Activated CD4-positive, CD25-positive, alpha-beta regulatory T cell treated with anti-CD3 and anti-CD28 coated beads, Interleukin-2, amount 50 U/mL, for 72 hours (primary cell): ENCODE data around the gene WDR18.

Experiments
- DNase-seq: peaks from one replicate; pipeline ENCODE4 v3.0.0; 2021

Gene WDR18

DNA sequence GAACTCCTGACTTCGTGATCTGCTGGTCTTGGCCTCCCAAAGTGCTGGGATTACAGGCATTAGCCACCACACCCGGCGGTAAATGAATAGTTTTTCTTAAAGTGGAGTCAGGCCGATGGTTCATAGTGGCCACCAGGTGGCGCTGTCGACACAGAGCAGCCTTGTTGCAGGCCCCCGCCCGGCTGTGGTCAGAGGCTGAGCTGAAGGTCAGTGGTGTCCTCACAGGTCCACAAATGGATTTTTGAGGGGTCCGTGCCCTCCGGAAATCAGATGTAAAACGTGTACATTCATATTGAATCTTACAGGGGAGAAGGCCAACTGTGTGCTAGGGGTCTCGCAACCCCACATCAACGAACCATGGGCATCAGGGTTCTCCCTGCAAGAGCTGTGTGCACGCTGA lies 13.4 kb upstream of the WDR18 start:
- DNase-seq: peak; percentile 49

DNA sequence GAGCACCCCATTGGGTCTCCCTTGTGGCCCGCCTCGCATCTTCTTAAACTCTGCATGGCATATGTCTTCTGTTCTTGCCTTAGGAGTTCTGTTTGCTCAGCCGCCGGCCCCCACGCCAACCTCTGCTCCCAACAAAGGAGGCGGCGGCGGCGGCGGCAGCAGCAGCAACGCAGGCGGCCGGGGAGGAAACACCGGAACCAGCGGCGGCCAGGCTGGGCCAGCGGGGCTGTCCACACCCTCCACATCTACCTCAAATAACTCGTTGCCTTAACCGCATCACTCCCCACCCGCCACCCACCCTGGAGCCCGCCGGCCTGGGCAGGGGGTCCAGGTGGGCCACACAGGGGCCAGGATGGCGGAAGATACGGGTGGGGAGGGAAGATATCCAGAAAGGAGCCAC lies 12.3 kb upstream of the WDR18 start:
- no peak for DNase-seq

DNA sequence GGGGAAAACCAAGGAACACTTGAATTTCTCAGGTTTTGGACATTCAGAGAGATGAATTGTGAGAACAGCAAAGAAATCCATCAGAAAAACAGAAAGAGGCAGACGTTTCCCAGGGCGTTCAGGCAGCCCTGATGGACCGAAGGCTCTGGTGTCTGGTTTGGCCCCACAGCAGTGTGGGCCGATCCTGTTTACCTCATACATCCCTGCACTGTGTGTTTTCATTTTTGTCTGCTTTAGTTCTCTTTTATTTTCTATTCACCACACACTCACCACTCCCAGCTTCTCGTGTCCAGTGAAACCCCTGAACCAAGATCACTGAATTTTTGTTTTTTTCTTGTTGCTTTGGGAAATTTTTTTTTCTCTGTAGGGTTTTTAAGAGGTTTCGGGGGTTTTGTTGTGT lies 11.9 kb upstream of the WDR18 start:
- no peak for DNase-seq

DNA sequence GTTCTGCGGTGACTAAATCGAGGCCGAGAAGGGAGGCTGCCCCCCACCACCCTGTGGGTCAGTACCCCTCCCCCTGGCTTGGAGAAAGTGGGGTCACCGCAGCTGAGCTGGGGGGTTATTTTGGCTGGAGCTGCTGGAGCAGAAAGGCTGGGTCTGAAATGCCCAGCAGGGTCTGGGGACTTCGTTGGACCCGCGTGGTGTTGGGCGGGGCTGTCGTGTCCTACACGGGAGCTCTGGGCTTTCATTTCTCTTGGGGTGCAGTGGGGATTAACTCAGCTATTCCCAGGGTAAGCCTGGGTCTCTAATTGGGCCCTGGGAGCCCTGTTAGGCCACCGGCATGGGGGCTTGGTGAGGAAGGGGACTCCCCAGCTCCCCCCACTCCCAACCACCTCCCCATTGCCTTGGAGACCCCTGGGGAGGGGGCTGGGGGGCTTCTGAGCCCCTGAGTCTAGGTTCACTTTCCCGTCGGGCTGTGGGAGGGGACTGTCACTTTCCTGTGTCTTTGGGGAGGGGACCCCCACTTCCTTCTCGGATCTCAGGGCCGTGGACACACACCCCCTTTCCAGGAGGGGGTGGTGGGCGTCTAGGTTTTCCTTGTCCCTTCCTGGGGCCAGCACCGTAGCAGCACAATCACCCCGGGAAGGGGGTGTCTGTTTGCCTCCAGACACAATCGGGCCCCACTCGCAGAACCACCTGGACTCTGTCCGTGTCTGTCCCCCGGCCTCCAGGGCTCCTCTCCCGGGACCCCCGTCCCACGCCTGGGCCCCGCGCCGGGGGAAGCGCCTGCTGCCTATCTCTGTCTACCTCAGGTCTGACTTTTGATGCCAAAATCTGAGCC lies 10.2 kb upstream of the WDR18 start:
- no peak for DNase-seq

DNA sequence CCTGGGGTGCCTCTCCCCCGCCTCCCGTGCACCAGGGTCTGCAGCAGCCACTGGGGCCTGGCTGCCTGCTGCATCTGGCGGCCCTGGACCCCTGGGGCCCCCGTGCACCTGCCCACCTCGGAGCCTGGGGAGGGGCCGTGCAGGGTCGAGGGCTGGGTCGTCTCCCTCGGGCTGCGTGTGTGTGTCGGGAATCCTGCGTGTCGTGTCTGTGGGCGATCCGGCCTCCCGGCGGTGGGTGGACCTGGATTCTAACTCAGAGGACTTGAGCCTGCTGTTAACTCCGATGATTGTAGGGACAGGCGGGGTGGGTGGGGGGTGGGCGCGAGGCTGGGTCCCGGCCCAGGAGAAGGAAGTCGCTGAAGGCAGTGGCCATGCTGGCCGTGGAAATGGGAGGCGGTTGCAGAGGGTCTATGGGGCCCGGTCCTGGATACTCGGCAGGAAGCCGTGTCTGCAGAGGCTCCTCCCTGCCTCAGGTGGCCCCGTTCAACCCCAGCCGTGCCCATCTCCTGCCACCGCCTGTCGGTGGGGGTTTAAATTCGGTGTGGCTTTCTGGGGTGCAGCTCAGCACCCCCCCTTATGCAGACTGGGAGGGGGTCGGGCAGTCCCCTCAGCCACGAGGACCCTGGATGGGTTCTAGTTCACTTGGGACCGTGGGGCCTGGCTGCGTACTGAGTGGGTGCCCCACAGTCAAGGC lies 9.4 kb upstream of the WDR18 start:
- no peak for DNase-seq

DNA sequence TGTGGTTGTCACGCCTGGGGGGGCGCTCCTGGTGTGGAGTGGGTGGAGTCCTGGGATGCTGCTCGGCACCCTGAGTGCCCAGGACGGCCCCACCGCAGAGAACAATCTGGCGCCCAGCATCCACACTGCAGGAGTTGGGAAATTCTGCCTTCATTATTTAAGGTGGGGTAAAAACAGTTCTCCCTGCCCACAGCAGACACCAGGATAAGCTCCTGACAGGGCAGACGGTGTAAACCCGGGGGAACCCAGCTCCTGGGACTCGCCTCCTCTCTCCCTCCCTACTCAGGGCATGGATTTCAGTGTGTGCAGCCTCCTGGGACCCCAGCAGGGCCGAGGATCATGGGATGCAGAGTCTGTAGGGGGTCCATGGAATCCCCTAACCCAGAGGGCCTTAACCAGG lies 7.7 kb upstream of the WDR18 start:
- no peak for DNase-seq

DNA sequence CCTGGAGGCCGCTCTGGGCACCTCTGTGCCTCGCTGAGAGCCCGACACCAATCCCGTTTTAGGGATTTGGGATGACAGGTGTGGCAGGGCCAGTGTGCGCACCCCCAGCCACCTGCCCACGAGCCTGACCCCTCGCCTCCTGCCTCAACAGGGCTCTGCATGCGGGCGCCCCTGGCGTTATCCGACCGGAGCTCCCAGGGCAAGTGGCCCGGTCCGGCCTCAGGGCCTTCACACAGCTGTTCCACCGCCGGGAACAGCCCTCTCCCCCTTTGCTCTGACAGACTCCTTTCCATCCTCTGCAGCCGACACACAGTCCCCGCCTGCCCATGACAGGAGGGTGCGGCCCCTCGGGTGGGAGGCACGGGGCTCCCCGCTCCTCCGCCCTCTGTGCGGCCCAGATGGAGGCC lies 7.1 kb upstream of the WDR18 start:
- no peak for DNase-seq

DNA sequence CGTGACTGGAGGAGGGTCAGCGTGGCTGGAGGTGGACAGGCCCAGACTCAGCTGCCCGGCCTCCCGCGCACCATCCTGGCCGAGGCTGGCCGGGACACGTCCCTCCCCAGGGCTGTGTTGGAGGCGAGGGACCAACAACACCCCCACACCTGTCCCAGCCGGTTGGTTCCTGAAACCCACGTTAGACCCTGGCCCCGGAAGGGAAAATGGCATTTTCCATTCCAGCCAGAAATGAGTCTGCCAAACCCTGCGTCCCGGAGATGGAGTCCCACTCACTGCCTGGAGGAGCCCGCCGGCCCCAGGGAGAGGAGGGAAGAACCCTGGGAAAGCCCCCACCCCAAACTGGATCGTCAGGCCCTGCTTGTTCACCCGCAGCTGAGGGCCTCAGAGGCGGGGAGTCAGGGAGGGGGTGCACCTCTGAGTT lies 4.8 kb upstream of the WDR18 start:
- DNase-seq: no peak

DNA sequence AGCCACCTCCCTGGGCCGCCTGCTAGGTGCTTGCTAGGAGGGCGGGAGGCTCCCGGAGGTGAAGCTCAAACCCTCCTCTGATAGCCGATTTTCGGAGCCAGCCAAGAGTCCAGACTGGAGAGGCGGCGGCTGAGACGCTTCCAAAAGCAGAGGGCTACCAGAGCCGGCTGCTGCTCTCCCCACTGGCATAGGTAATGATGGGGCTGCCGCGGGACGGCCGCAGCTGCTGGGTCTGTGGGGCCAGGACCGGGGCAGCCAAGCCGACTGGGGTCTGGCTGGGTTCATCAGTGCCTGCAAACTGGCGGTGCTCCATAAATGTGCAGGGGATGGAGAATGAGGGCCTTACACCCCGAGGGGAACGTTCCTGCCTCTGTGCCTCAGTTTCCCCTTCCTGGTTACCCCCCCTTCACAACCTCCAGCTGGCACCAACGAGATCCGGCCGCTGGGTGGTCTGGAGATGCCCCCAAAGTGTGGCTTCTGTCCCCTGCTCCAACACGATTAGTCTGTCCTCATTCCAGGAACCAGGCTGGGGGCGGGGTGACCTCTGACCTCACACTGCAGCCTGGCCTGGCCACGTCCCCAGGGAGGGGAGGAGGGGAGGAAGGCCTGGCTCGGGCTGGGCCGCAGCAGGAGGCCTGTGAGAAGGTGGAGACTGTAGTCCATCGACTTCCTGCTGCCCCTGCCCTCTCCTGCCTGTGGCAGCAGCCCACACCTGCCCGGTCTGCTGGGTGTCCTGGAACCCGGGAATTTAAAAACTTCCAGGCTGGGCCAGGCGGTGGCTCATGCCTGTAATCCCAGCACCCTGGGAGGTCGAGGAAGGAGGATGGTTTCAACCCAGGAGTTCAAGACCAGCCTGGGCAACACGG lies 3.8 kb upstream of the WDR18 start:
- DNase-seq: no peak

DNA sequence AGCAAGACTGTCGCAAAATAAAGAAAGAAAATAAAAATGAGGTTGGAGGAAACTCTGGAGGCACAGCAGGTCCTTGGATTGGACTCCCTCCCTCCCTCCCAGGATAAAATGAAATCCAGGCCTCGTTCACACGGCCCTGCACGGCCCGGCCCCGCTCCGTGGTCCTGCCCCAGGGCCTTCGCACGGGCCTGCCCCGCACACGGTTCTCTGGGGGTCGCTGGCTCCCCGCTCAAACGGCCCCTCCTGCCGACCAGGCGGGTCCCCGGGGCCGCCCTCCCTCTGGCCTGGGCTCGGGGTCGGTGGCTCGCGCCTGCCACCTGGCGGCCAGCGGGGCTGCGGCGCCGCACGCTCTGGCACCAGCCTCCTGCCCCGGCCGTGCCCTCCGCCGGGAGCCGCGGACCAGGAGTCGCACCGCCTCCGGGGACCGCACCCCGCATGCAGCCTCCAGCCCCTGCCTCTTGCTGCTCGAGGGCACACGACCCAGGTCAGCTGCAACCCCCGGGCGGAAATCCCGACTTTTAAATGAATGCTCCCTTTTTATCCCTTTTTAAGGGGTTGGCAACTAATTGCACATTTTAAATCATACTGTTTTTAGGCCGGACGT lies 1.5 kb upstream of the WDR18 start:
- peak; percentile 87 for DNase-seq

DNA sequence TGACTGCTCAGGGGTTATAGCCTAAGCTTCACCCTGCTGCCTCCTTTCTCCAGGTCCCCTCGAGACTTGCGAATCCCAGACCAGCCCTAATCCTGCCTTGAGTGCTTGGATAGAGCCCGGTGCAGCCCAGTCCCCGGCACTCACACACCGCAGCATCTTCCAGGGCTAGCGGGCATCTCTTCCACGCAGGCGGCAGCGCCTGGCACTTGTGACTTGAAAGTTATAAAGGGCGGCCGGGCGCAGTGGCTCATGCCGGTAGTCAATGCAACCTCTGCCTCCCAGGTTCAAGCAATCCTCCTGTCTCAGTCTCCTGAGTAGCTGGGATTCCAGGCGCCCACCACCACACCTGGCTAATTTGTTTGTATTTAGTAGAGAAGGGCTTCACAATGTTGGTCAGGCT lies 1.9 kb downstream of the WDR18 start:
- DNase-seq: no peak

DNA sequence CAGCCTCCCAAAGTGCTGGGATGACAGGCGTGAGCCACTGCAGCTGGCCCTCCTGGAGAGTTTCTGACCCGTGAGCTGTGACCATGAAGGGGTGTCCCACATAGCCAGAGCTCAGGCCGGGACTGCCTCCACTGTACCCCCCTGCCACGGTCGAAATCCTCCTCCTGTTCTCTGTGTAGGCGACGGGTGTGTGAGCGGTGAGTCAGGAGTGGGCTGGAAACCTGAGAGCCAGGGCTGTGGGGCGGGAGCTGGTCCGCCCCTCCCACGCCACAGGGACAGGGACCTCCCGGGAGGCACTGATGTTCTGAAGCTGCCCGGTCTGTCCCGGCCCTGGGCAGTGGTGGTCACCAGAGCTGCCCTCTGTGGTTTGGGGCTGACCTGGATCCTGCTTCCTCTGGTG lies 3.9 kb downstream of the WDR18 start:
- DNase-seq: no peak

DNA sequence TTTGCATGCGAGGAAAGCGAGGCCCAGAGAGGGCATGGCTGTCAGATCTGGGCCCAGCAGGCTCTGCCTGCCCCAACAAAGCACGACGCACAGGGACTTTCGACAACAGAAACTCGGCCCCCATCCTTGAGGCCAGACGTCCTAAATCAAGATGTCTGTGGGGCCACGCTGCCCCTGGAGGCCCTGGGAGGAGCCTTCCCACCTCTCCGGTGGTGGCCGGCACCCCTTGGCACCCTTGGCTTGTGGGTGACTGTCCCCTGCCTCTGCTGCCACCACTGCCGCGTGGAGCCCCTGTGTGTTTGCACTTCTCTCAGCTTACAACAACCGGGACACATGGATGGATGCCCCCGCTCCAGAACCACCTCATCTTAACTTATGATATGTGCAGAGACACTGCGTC lies 4.4 kb downstream of the WDR18 start:
- DNase-seq: no peak

DNA sequence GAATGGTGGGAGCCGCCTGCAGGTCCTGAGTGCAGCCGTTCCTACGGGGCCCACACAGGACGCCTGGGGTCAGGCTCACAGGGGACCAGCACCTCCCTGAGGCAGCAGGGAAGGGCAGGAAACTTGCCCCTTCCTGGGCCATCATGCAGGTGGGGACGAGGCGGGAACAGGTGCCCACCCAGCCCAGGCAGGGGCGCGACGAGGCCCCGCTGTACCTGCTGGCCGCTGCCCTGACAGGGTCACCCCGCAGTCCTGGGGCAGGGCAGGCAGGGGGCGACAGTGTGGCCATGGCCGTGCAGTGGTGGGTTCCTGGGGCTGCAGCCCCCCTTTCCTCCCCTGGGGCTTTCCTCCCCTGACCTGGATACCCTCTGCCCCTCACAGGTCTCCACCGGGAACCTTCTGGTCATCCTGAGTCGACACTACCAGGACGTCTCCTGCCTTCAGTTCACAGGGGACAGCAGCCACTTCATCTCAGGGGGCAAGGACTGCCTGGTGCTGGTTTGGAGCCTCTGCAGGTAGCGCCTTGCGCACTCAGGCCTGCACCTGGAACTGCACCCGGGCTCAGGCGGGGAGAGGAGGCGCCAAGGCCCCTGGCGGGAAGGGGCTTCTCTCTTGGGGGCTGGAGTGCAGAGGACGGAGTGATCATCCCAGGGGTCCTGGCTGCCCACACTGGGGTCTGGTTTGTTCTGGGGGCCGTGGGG lies 5.4 kb downstream of the WDR18 start:
- DNase-seq: no peak

DNA sequence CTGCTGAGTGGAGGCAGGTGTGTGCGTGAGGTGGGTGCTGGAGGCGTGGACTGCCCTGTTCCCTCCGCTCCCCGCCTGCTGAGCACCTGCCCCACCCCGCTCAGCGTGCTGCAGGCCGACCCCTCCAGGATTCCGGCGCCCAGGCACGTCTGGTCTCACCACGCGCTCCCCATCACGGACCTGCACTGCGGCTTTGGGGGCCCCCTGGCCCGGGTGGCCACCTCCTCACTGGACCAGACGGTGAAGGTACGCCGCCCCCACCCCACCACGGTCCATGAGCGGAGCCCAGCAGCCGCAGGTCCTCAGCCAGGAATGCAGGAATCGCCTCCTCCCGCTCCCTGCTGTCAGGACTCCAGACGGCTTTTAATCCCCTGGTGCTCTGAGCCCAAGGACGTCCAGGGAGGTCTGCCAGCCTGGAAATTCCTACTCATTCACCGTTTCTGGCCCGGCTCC lies 6.0 kb downstream of the WDR18 start:
- no peak for DNase-seq

DNA sequence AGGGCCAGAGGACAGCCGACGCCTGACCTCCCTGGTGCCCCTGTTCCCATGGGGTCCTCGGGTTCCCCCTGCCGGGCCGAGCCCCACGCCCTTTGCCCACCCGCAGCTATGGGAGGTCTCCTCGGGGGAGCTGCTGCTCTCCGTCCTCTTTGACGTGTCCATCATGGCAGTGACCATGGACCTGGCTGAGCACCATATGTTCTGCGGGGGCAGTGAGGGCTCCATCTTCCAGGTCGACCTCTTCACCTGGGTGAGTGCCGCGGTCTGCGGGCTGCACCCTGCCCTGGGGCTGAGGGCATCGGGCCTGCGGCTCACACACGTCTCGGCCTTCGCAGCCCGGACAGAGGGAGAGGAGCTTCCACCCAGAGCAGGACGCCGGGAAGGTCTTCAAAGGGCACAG lies 6.6 kb downstream of the WDR18 start:
- DNase-seq: no peak

DNA sequence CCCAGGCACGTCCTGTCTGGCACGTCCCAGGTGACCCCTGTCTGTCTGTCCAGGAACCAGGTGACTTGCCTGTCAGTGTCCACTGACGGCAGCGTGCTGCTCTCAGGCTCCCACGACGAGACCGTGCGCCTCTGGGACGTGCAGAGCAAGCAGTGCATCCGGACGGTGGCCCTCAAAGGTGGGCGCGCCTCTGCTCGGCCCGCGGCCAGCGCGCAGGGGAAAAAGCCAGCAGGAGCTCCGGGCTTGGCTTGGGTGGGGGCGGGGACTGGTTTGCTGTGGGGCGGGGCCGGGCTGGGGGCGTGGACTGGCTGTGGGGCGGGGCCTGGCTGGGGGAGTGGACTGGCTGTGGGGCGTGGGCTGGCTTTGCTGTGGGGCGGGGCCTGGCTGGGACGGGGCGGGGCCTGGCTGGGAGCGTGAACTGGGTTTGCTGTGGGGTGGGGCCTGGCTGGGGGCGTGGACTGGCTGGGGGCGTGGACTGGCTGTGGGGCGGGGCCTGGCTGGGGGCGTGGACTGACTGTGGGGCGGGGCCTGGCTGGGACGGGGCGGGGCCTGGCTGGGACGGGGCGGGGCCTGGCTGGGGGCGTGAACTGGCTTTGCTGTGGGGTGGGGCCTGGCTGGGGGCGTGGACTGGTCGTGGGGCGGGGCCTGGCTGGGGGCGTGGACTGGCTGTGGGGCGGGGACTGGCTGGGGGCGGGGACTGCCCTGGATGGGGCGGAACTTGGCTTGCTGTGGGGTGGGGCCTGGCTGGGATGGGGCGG lies 7.2 kb downstream of the WDR18 start:
- peak; percentile 55 for DNase-seq

DNA sequence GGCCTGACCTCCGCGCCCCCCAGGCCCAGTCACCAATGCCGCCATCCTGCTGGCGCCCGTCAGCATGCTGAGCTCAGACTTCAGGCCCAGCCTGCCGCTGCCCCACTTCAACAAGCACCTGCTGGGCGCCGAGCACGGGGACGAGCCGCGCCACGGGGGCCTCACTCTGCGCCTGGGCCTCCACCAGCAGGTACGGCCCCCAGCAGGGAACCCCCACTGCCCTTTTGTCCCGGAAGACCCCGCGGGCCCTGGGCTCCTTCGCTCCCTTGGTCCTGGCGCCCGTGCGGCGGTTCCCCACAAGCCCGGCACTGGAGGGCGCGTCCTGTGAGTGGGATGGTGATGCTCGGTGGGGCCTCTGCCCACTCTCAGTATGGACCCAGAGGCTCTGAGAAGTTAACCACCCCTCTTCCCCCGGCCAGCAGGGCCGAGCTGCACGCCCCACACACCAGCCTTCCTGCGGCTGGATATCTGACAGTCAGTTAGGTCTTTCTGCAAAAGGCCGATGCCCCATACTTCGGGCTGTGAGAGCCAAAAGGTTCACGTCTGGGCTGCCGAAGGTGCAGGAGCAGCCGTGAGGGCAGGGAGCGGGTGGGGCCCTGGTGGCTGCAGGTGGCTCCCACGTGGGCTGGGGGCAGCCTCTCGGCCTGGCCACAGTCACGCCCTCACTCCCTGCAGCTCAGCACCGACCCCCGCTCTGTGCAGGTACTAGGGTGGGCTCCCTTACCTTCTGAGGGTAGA lies 8.0 kb downstream of the WDR18 start:
- no peak for DNase-seq

DNA sequence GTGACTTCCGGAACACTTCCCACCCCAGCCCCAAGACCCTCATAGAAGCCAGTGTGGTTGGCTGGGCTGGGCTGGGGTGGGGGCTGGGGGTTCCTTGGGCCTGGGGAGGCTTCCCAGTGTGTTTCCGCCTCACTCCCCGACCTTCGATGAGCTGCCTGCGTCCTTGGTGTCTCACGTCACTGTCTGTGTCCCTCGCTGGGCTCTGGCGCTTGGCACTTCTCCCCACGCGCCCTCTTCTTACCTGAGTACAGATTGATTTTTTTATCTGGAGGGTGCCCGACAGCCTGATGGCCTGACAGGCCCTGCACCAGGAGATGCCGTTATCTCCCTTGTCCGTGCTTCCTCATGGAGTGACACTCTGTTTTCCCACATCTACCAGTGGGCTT lies 8.5 kb downstream of the WDR18 start:
- DNase-seq: no peak

DNA sequence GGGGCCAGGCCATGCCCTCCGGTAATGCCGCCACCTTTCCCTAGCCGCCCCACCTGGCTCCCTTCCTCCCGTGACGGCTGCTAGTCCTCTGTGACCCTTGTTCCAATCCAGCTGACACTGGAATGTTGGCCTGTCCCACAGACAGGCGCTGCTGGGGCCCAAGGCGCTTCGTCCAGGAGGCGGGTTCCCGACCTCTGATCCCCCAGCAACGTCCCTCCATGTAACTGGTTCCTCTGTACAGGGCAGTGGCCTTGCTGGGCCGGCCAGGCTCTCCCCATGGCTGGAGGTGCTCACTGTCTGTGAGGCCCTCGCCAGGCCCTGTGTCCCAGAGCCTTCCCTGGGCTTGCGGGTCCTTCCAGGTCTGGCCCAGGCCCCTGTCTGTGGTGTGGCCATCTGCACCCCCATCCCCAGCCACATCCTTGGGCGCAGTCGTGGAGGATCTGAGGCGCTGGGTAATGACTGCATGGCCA lies 9.3 kb downstream of the WDR18 start:
- no peak for DNase-seq
